ENCODE results near the gene ASIC2. TPM values are rescaled to one million over a fixed set of nuclear protein-coding genes. Genes with fewer than 3 reads are reported as not detected.

The ASIC2 gene
- total RNA-seq, 1 donor from 2014 or later, result 0.36 TPM

- FAIRE-seq (peak; percentile 96), DNase-seq (ENCODE audit: low read depth) (peak; percentile 99)
- peak overlapping the region; percentile 47 for H3K9ac ChIP-seq (ENCODE audit: low read length)
Measured at GRCh38 chr17:33267271-33267790, 25.8 kb downstream of the ASIC2 start.

GRCh38 chr17:33266611-33267010 is 26.5 kb downstream of the ASIC2 start:
- H2AFZ ChIP-seq (ENCODE audit: low read depth, low read length), result no peak overlapping the region
- H3K4me2 ChIP-seq (ENCODE audit: low read length), result peak overlapping the region; percentile 73
- H3K79me2 ChIP-seq (ENCODE audit: insufficient read depth, low read length), result no peaks in the 10 kb centered on the region
- H3K9ac ChIP-seq (ENCODE audit: low read length), result no peak overlapping the region
- H3K4me3 Mint-ChIP-seq (ENCODE audit: unreplicated experiment), result no peak overlapping the region
- H3K27me3 ChIP-seq (ENCODE audit: insufficient read depth, low read length), result no peaks in the 10 kb centered on the region
- peaks cover 3% of the 10 kb centered on the region for H4K20me1 ChIP-seq (ENCODE audit: insufficient read depth, low read length)
- peaks cover 13% of the 10 kb centered on the region for H3K4me1 ChIP-seq (ENCODE audit: insufficient read depth, low read length)
- H3K27ac Mint-ChIP-seq (ENCODE audit: unreplicated experiment), result no peak overlapping the region
- no peak for TF ChIP-seq EZH2 (IDR thresholded peaks at IDR 0.05; ENCODE audit: insufficient read depth, low read length)
- TF ChIP-seq, protein P1, sequence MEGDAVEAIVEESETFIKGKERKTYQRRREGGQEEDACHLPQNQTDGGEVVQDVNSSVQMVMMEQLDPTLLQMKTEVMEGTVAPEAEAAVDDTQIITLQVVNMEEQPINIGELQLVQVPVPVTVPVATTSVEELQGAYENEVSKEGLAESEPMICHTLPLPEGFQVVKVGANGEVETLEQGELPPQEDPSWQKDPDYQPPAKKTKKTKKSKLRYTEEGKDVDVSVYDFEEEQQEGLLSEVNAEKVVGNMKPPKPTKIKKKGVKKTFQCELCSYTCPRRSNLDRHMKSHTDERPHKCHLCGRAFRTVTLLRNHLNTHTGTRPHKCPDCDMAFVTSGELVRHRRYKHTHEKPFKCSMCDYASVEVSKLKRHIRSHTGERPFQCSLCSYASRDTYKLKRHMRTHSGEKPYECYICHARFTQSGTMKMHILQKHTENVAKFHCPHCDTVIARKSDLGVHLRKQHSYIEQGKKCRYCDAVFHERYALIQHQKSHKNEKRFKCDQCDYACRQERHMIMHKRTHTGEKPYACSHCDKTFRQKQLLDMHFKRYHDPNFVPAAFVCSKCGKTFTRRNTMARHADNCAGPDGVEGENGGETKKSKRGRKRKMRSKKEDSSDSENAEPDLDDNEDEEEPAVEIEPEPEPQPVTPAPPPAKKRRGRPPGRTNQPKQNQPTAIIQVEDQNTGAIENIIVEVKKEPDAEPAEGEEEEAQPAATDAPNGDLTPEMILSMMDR (IDR thresholded peaks at IDR 0.05; ENCODE audit: insufficient read depth, low read depth, low read length), result no peak
- peaks cover 2% of the 10 kb centered on the region for H3K9me3 Mint-ChIP-seq (ENCODE audit: unreplicated experiment)
- peaks cover 17% of the 10 kb centered on the region for H3K27me3 Mint-ChIP-seq (ENCODE audit: low read depth, unreplicated experiment)
- no peak overlapping the region for H3K27ac ChIP-seq (ENCODE audit: low read depth, low read length)
- no peaks in the 10 kb centered on the region for H3K36me3 Mint-ChIP-seq (ENCODE audit: low read depth, unreplicated experiment)
- H3K36me3 ChIP-seq (ENCODE audit: insufficient read depth, low read length), result no peaks in the 10 kb centered on the region
- H3K4me3 ChIP-seq (ENCODE audit: insufficient read depth, low read depth, low read length), result no peak overlapping the region
- peaks cover 4% of the 10 kb centered on the region for H3K4me1 Mint-ChIP-seq (ENCODE audit: low read depth, unreplicated experiment)
- FAIRE-seq (no peak), DNase-seq (ENCODE audit: low read depth) (peak; percentile 80)
- H3K9me3 ChIP-seq (ENCODE audit: insufficient read depth, low read depth, low read length), result no peaks in the 10 kb centered on the region

More at GRCh38 chr17:33267271-33267790, 25.8 kb downstream of the ASIC2 start:
- Histone ChIP-seq H2AFZ (ENCODE audit: low read depth, low read length) (peak overlapping the region; percentile 1), H3K27me3 (ENCODE audit: insufficient read depth, low read length) (no peaks in the 10 kb centered on the region), H4K20me1 (ENCODE audit: insufficient read depth, low read length) (peaks cover 3% of the 10 kb centered on the region), H3K36me3 (ENCODE audit: insufficient read depth, low read length) (no peaks in the 10 kb centered on the region), H3K9me3 (ENCODE audit: insufficient read depth, low read depth, low read length) (no peaks in the 10 kb centered on the region), H3K27ac (ENCODE audit: low read depth, low read length) (peak overlapping the region; percentile 53), H3K4me1 (ENCODE audit: insufficient read depth, low read length) (peaks cover 13% of the 10 kb centered on the region), H3K79me2 (ENCODE audit: insufficient read depth, low read length) (no peaks in the 10 kb centered on the region), H3K4me2 (ENCODE audit: low read length) (peak overlapping the region; percentile 73), H3K4me3 (ENCODE audit: insufficient read depth, low read depth, low read length) (no peak overlapping the region)
- Mint-ChIP-seq H3K4me1 (ENCODE audit: low read depth, unreplicated experiment) (peaks cover 4% of the 10 kb centered on the region), H3K4me3 (ENCODE audit: unreplicated experiment) (no peak overlapping the region), H3K9me3 (ENCODE audit: unreplicated experiment) (peaks cover 2% of the 10 kb centered on the region), H3K27me3 (ENCODE audit: low read depth, unreplicated experiment) (peaks cover 17% of the 10 kb centered on the region), H3K36me3 (ENCODE audit: low read depth, unreplicated experiment) (no peaks in the 10 kb centered on the region), H3K27ac (ENCODE audit: unreplicated experiment) (no peak overlapping the region)
- TF ChIP-seq, protein P1 (IDR thresholded peaks at IDR 0.05; ENCODE audit: insufficient read depth, low read depth, low read length), result no peak
- no peak for TF ChIP-seq EZH2 (IDR thresholded peaks at IDR 0.05; ENCODE audit: insufficient read depth, low read length)

DNA sequence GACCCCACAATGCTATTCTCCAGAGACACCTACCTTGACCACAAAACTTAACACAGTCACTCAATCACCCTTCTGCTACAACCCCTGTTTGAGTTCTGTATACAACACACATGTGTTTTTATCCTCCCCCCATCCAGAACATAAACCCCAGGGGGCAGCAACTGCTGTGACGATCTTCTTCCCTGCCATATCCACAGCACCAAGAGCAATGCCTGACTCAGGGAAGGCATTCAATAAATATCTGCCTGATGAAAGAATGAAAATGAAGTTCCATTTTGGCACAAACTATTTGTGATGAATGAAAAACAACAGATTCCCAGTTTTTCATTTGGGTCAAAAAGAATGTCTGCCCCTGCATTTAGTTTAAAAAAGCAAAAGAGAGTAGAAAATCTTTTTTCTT is 27.0 kb downstream of the ASIC2 start:
- Histone ChIP-seq H3K36me3 (ENCODE audit: insufficient read depth, low read length) (no peaks in the 10 kb centered on the region), H3K79me2 (ENCODE audit: insufficient read depth, low read length) (no peaks in the 10 kb centered on the region), H2AFZ (ENCODE audit: low read depth, low read length) (no peak overlapping the region), H3K4me3 (ENCODE audit: insufficient read depth, low read depth, low read length) (no peak overlapping the region), H3K9ac (ENCODE audit: low read length) (no peak overlapping the region), H3K4me1 (ENCODE audit: insufficient read depth, low read length) (peaks cover 13% of the 10 kb centered on the region), H3K4me2 (ENCODE audit: low read length) (no peak overlapping the region), H3K27ac (ENCODE audit: low read depth, low read length) (no peak overlapping the region), H4K20me1 (ENCODE audit: insufficient read depth, low read length) (peaks cover 3% of the 10 kb centered on the region), H3K9me3 (ENCODE audit: insufficient read depth, low read depth, low read length) (no peaks in the 10 kb centered on the region), H3K27me3 (ENCODE audit: insufficient read depth, low read length) (no peaks in the 10 kb centered on the region)
- Mint-ChIP-seq H3K4me1 (ENCODE audit: low read depth, unreplicated experiment) (peaks cover 4% of the 10 kb centered on the region), H3K36me3 (ENCODE audit: low read depth, unreplicated experiment) (no peaks in the 10 kb centered on the region), H3K9me3 (ENCODE audit: unreplicated experiment) (peaks cover 2% of the 10 kb centered on the region), H3K27me3 (ENCODE audit: low read depth, unreplicated experiment) (peaks cover 21% of the 10 kb centered on the region), H3K4me3 (ENCODE audit: unreplicated experiment) (no peak overlapping the region), H3K27ac (ENCODE audit: unreplicated experiment) (no peak overlapping the region)
- FAIRE-seq (no peak), DNase-seq (ENCODE audit: low read depth) (peak; percentile 68)
- no peak for TF ChIP-seq EZH2 (IDR thresholded peaks at IDR 0.05; ENCODE audit: insufficient read depth, low read length)
- TF ChIP-seq, protein P1 (IDR thresholded peaks at IDR 0.05; ENCODE audit: insufficient read depth, low read depth, low read length), result no peak

Data from astrocyte (in vitro differentiated cells and primary cell).